ENCODE results near the gene INSL6.

- TF ChIP-seq EZH2 (IDR thresholded peaks at IDR 0.05; ENCODE audit: low read length, missing control alignments), result no peak
- TF ChIP-seq CTCF (conservative IDR thresholded peaks at IDR 0.05 in 1 of 2, IDR thresholded peaks at IDR 0.05 in 1 of 2; ENCODE audit: low read depth in 1 of 2, low read length in 2 of 2), result no peak
Observed at GRCh38 chr9:5122516-5122915, 62.9 kb downstream of the INSL6 start.

All from fibroblast of lung (primary cell).